Measurements from ENCODE around the gene SECISBP2. TPM values are rescaled to one million over a fixed set of nuclear protein-coding genes. Genes with fewer than 3 reads are reported as not detected.

SECISBP2 gene
- total RNA-seq, 1 donor from 2014 or later, result 27.8 TPM

GRCh38 chr9:89345476-89345875 lies 27.2 kb downstream of the SECISBP2 start:
- no peak for DNase-seq (ENCODE audit: low spot score in 2 of 2)
- intact Hi-C loops (cut with DNase I), result no loop called here
- Histone ChIP-seq H3K27me3 (no peaks in the 10 kb centered on the region), H3K9me3 (no peaks in the 10 kb centered on the region), H3K4me1 (no peaks in the 10 kb centered on the region), H3K27ac (no peak overlapping the region), H3K4me3 (no peak overlapping the region), H3K36me3 (peaks cover 84 to 95% of the 10 kb centered on the region in 2 donors)
- no peak for TF ChIP-seq CTCF (IDR thresholded peaks at IDR 0.05)

GRCh38 chr9:89346696-89347095 lies 28.4 kb downstream of the SECISBP2 start:
- Histone ChIP-seq H3K27me3 (no peaks in the 10 kb centered on the region), H3K4me3 (no peak overlapping the region), H3K36me3 (peaks cover 86 to 98% of the 10 kb centered on the region in 2 donors), H3K27ac (no peak overlapping the region), H3K4me1 (no peaks in the 10 kb centered on the region), H3K9me3 (no peaks in the 10 kb centered on the region)
- no peak for DNase-seq (ENCODE audit: low spot score in 2 of 2)
- TF ChIP-seq CTCF (IDR thresholded peaks at IDR 0.05), result no peak
- intact Hi-C loops (cut with DNase I), result no loop called here

- intact Hi-C loops (cut with DNase I), result no loop called here
- Histone ChIP-seq H3K36me3 (peaks cover 85 to 98% of the 10 kb centered on the region in 2 donors), H3K4me1 (no peaks in the 10 kb centered on the region)
These were observed 29.4 kb downstream of the SECISBP2 start for GRCh38 chr9:89347651-89348050.

GRCh38 chr9:89349607-89350006 lies 31.3 kb downstream of the SECISBP2 start:
- Histone ChIP-seq H3K4me1 (no peaks in the 10 kb centered on the region), H3K27me3 (no peaks in the 10 kb centered on the region), H3K27ac (no peak overlapping the region), H3K4me3 (no peak overlapping the region), H3K9me3 (no peaks in the 10 kb centered on the region), H3K36me3 (peaks cover 86 to 98% of the 10 kb centered on the region in 2 donors)
- TF ChIP-seq CTCF (IDR thresholded peaks at IDR 0.05), result no peak
- intact Hi-C loops (cut with DNase I), result no loop called here
- no peak for DNase-seq (ENCODE audit: low spot score in 2 of 2)

More at GRCh38 chr9:89347651-89348050, 29.4 kb downstream of the SECISBP2 start:
- Histone ChIP-seq H3K27ac (no peak overlapping the region), H3K27me3 (no peaks in the 10 kb centered on the region), H3K9me3 (no peaks in the 10 kb centered on the region), H3K4me3 (no peak overlapping the region)
- TF ChIP-seq CTCF (IDR thresholded peaks at IDR 0.05), result no peak
- DNase-seq (ENCODE audit: low spot score in 2 of 2), result no peak

GRCh38 chr9:89350988-89351557 lies 32.8 kb downstream of the SECISBP2 start:
- Histone ChIP-seq H3K27ac (no peak overlapping the region), H3K27me3 (no peaks in the 10 kb centered on the region), H3K9me3 (no peaks in the 10 kb centered on the region), H3K4me1 (no peaks in the 10 kb centered on the region), H3K36me3 (peaks cover 82 to 98% of the 10 kb centered on the region in 2 donors), H3K4me3 (no peak overlapping the region)
- intact Hi-C loops (cut with DNase I), result no loop called here
- no peak for TF ChIP-seq CTCF (IDR thresholded peaks at IDR 0.05)
- DNase-seq (ENCODE audit: low spot score in 2 of 2), result no peak
